Fibroblast of lung (primary cell): Measurements from ENCODE around the gene OR51S1. TPM values are rescaled to one million over a fixed set of nuclear protein-coding genes. Genes with fewer than 3 reads are reported as not detected.

ENCODE experiments used
- DNase-seq, 2 donors: peaks; one replicate each; pipeline versions ENCODE4 v3.0.0 to v3.0.0-alpha.2; 2010; ENCODE audit warnings: low read depth in 2 of 2
- H2AFZ ChIP-seq: 2 replicates; pipeline ENCODE4 v1.5.1; 2012; ENCODE audit warnings: low read length, control low read depth, inconsistent platforms
- H3K27ac ChIP-seq: 2 replicates; pipeline ENCODE4 v1.5.1; 2011; ENCODE audit warnings: low read length, control low read depth; ENCODE audit not compliant: insufficient read depth
- H3K27me3 ChIP-seq: 2 replicates; pipeline ENCODE4 v1.5.1; 2011; ENCODE audit warnings: mild to moderate bottlenecking, low read length; ENCODE audit not compliant: control insufficient read depth, insufficient read depth
- H3K36me3 ChIP-seq: 2 replicates; pipeline ENCODE4 v1.5.1; 2011; ENCODE audit warnings: low read length; ENCODE audit not compliant: control insufficient read depth, insufficient read depth
- H3K4me1 ChIP-seq: 2 replicates; pipeline ENCODE4 v1.5.1; 2011; ENCODE audit warnings: low read length; ENCODE audit not compliant: control insufficient read depth, insufficient read depth; ENCODE audit errors: extremely low read depth
- H3K4me2 ChIP-seq: 2 replicates; pipeline ENCODE4 v1.5.1; 2011; ENCODE audit warnings: low read length, control low read depth; ENCODE audit not compliant: insufficient read depth; ENCODE audit errors: extremely low read depth
- H3K4me3 ChIP-seq, 4 experiments: fragments of 200-600 bp in 1 of 4; sonication (generic) in 1 of 4; replicated peaks in 1 of 4; 2 replicates each; pipeline ENCODE4 v1.5.1; 2011 to 2016; ENCODE audit warnings: low read length in 4 of 4, low read depth in 3 of 4, mild to moderate bottlenecking in 3 of 4, control low read depth in 2 of 4, inconsistent platforms in 1 of 4, mixed read lengths in 1 of 4; ENCODE audit not compliant: insufficient read depth in 1 of 4; ENCODE audit errors: control extremely low read depth in 1 of 4
- H3K79me2 ChIP-seq: 2 replicates; pipeline ENCODE4 v1.5.1; 2012; ENCODE audit warnings: mild to moderate bottlenecking, low read length, inconsistent platforms; ENCODE audit not compliant: control insufficient read depth, insufficient read depth
- H3K9ac ChIP-seq: 2 replicates; pipeline ENCODE4 v1.5.1; 2011; ENCODE audit warnings: mild to moderate bottlenecking, low read length, control low read depth; ENCODE audit not compliant: insufficient read depth
- H3K9me3 ChIP-seq: 2 replicates; pipeline ENCODE4 v1.5.1; 2012; ENCODE audit warnings: low read depth, low read length; ENCODE audit not compliant: control insufficient read depth, insufficient read depth
- H4K20me1 ChIP-seq: 2 replicates; pipeline ENCODE4 v1.5.1; 2011; ENCODE audit warnings: low read length; ENCODE audit not compliant: control insufficient read depth, insufficient read depth; ENCODE audit errors: extremely low read depth
- EZH2 ChIP-seq: IDR thresholded peaks from 2 replicates; pipeline ENCODE4 v1.5.1; 2012; ENCODE audit warnings: low read length, control low read depth, mild to moderate bottlenecking; ENCODE audit errors: missing control alignments
- polyA minus RNA-seq: library from RNA; depleted of rRNA, polyadenylated mRNA; stranded (reverse); fragments of >200 nt; gene quantifications from 2 replicates; pipeline ENCODE4 v1.2.3, GENCODE V29; 2011; ENCODE audit warnings: low replicate concordance
- polyA plus RNA-seq, 2 donors: library from polyadenylated mRNA; depleted of rRNA in 1 of 2; stranded (reverse) in 1 of 2; unstranded in 1 of 2; fragments of >200 nt; gene quantifications; 2 replicates each; pipeline ENCODE4 v1.2.1, GENCODE V29; 2011 to 2012; ENCODE audit warnings: missing spikeins in 1 of 2
- total RNA-seq: library from RNA; depleted of rRNA; stranded (reverse); fragments of >200 nt; gene quantifications from 2 replicates; pipeline ENCODE4 v1.2.1, GENCODE V29; 2014
- TF ChIP-seq, protein P1 (sequence below), 2 donors: IDR thresholded peaks in 1 of 2; conservative IDR thresholded peaks in 1 of 2; 1 replicate in 1 of 2; 2 replicates in 1 of 2; pipeline ENCODE4 v1.5.1; 2011 to 2012; ENCODE audit warnings: low read length in 2 of 2, control low read depth in 1 of 2, inconsistent platforms in 1 of 2, low read depth in 1 of 2, mild to moderate bottlenecking in 1 of 2

OR51S1 gene, protein sequence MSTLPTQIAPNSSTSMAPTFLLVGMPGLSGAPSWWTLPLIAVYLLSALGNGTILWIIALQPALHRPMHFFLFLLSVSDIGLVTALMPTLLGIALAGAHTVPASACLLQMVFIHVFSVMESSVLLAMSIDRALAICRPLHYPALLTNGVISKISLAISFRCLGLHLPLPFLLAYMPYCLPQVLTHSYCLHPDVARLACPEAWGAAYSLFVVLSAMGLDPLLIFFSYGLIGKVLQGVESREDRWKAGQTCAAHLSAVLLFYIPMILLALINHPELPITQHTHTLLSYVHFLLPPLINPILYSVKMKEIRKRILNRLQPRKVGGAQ
- not detected in 2 replicates for total RNA-seq
- not detected in 2 replicates for polyA plus RNA-seq
- polyA plus RNA-seq (2012): not detected in 2 replicates
- not detected in 2 replicates for polyA minus RNA-seq

DNA sequence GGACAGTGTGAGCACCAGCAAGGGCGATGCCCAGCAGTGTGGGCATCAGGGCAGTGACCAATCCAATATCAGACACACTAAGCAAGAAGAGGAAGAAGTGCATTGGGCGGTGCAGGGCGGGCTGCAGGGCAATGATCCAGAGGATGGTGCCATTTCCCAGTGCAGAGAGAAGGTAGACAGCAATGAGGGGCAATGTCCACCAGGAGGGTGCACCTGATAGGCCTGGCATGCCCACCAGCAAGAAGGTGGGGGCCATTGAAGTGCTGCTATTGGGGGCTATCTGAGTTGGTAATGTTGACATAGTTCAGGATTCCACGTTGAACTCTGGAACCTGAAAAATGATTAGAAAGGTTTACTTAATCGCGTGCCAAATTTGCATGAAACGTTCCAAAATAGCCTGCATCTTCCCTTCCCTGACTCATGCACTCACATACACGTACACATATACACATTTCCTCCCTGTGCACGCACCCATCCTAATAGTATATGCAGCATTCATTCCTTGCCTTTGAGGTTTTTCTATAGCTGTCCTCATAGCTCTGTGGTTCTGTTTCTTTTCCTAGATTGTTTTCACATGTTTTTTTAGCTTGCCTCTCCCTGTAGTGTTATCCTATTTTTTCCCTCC is at the start of gene OR51S1:
Gene OR51S1, minus strand, starts transcription at position 301 of the 625 bp plus-strand sequence. Its CDS starts 0 bp downstream, at position 301.
- H3K27ac ChIP-seq: no peak within 1 kb of the TSS
- no peaks in the 10 kb centered on the region for H3K4me1 ChIP-seq
- no peak within 1 kb of the TSS for H2AFZ ChIP-seq
- H3K36me3 ChIP-seq: no peaks in the 10 kb centered on the region
- H4K20me1 ChIP-seq: no peaks in the 10 kb centered on the region
- no peak within 1 kb of the TSS for H3K4me3 ChIP-seq
- TF ChIP-seq, protein P1, sequence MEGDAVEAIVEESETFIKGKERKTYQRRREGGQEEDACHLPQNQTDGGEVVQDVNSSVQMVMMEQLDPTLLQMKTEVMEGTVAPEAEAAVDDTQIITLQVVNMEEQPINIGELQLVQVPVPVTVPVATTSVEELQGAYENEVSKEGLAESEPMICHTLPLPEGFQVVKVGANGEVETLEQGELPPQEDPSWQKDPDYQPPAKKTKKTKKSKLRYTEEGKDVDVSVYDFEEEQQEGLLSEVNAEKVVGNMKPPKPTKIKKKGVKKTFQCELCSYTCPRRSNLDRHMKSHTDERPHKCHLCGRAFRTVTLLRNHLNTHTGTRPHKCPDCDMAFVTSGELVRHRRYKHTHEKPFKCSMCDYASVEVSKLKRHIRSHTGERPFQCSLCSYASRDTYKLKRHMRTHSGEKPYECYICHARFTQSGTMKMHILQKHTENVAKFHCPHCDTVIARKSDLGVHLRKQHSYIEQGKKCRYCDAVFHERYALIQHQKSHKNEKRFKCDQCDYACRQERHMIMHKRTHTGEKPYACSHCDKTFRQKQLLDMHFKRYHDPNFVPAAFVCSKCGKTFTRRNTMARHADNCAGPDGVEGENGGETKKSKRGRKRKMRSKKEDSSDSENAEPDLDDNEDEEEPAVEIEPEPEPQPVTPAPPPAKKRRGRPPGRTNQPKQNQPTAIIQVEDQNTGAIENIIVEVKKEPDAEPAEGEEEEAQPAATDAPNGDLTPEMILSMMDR (conservative IDR thresholded peaks at IDR 0.05 in 1 of 2, IDR thresholded peaks at IDR 0.05 in 1 of 2; ENCODE audit: low read depth in 1 of 2, low read length in 2 of 2): no peak
- no peak for TF ChIP-seq EZH2
- no peaks in the 10 kb centered on the region for H3K79me2 ChIP-seq
- no peaks in the 10 kb centered on the region for H3K27me3 ChIP-seq
- H3K9me3 ChIP-seq: no peaks in the 10 kb centered on the region
- no peak within 1 kb of the TSS for H3K9ac ChIP-seq
- H3K4me2 ChIP-seq: no peak within 1 kb of the TSS
- DNase-seq: no peak

DNA sequence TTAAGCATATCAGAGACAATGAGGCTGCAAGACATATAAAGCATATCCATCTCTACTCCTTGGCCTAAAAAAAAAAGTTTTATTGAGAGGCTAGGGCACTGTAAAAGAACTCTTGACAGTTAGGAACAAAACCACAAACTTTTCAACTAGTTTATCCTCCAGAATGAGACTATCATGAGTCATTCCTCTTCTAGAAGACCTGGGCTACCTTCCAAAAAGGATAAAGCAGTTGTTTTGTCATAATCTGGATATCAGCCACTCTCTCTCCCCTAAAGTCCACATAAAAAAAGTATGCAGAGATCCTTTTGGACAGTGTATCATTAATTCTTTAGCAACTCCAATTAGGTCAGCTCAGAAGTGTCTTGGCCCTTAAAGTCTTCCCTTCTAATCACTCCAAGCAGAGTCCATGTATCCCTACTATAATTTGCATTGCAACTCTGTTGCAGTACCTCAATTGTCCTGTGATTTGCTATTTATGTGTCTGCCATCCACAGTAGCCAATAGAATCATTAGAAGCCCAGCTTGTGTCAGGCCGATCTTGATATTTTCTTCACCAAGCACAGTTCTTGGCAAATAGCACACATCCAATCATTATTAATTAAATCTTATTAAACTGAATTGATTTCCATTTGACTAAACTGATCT is 43.1 kb upstream of the OR51S1 start:
- Histone ChIP-seq H4K20me1 (no peaks in the 10 kb centered on the region), H3K27ac (no peak overlapping the region), H3K27me3 (no peaks in the 10 kb centered on the region), H2AFZ (no peak overlapping the region), H3K4me2 (no peak overlapping the region), H3K9me3 (no peaks in the 10 kb centered on the region), H3K4me1 (peaks cover 4% of the 10 kb centered on the region), H3K4me3 (no peak overlapping the region), H3K79me2 (no peaks in the 10 kb centered on the region), H3K36me3 (no peaks in the 10 kb centered on the region), H3K9ac (no peak overlapping the region)
- TF ChIP-seq, protein P1 (conservative IDR thresholded peaks at IDR 0.05 in 1 of 2, IDR thresholded peaks at IDR 0.05 in 1 of 2; ENCODE audit: low read depth in 1 of 2, low read length in 2 of 2): peak in 1 of 2 donors; percentile 11
- no peak for TF ChIP-seq EZH2
- peak; percentile 86 to 93 for DNase-seq

DNA sequence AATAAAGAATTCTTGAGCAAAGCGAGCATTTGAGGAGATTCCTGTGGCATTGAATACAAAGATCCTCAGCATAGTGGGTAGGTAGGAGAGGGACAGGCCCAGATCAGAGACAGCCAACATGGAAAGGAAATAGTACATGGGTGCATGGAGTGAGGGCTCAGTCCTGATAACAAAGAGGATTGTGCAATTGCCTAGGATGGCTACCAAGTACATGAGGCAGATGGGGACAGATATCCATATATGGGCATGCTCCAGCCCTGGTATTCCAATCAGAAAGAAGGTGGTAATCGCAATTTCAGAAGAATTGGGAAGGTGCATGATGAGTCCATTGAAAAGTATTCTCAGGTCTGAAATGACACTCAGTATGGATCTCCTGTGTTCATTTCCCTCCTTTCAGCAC is 41.3 kb upstream of the OR51S1 start:
- H2AFZ ChIP-seq: no peak overlapping the region
- no peaks in the 10 kb centered on the region for H3K36me3 ChIP-seq
- no peaks in the 10 kb centered on the region for H3K9me3 ChIP-seq
- H4K20me1 ChIP-seq: no peaks in the 10 kb centered on the region
- no peaks in the 10 kb centered on the region for H3K27me3 ChIP-seq
- no peak overlapping the region for H3K9ac ChIP-seq
- no peak for TF ChIP-seq EZH2
- TF ChIP-seq, protein P1 (conservative IDR thresholded peaks at IDR 0.05 in 1 of 2, IDR thresholded peaks at IDR 0.05 in 1 of 2; ENCODE audit: low read depth in 1 of 2, low read length in 2 of 2): no peak
- H3K4me1 ChIP-seq: peaks cover 4% of the 10 kb centered on the region
- peak; percentile 8 to 20 for DNase-seq
- no peak overlapping the region for H3K27ac ChIP-seq
- H3K79me2 ChIP-seq: no peaks in the 10 kb centered on the region
- H3K4me2 ChIP-seq: no peak overlapping the region
- no peak overlapping the region for H3K4me3 ChIP-seq
